Measurements from ENCODE around the gene AURKB.
"Not testable (repeated sequence)": the region's sequence is repeated elsewhere in the genome, so short reads cannot be mapped to it uniquely, and the experiment has no call there.

AURKB gene

GRCh38 chr17:8224891-8225812 lies 14.8 kb upstream of the AURKB start:
- DNase-seq, result no peak

- DNase-seq, result peak in 3 of 6 experiments; percentile 14 to 46 (median 33)
These were observed 13.2 kb upstream of the AURKB start for GRCh38 chr17:8223356-8224126.

GRCh38 chr17:8222630-8223355 lies 12.4 kb upstream of the AURKB start:
- peak; percentile 84 to 98 (median 90) for DNase-seq

- no peak for DNase-seq
These were observed 11.9 kb upstream of the AURKB start for GRCh38 chr17:8222380-8222629.

- peak; percentile 83 to 98 (median 90) for DNase-seq
These were observed 11.4 kb upstream of the AURKB start for GRCh38 chr17:8221663-8222379.

GRCh38 chr17:8220783-8221662 lies 10.6 kb upstream of the AURKB start:
- DNase-seq, result peak; percentile 75 to 91 (median 82)

GRCh38 chr17:8214000-8214399 lies 3.6 kb upstream of the AURKB start:
- DNase-seq, result not testable (repeated sequence)

GRCh38 chr17:8212312-8213180 lies 2.2 kb upstream of the AURKB start:
- DNase-seq, result no peak

GRCh38 chr17:8210761-8211458 lies 535 bp upstream of the AURKB start:
- DNase-seq, result no peak

GRCh38 chr17:8206536-8206935 lies 3.8 kb downstream of the AURKB start:
- DNase-seq, result no peak

GRCh38 chr17:8204761-8205555 lies 5.4 kb downstream of the AURKB start:
- no peak for DNase-seq

GRCh38 chr17:8192070-8192815 lies 18.1 kb downstream of the AURKB start:
- peak; percentile 10 to 64 (median 49) for DNase-seq

- DNase-seq, result no peak
These were observed 19.9 kb downstream of the AURKB start for GRCh38 chr17:8190506-8190905.

- peak; percentile 86 to 96 (median 93) for DNase-seq
These were observed 20.5 kb downstream of the AURKB start, which contains the start of gene BORCS6 for GRCh38 chr17:8189711-8190477. TSS of gene BORCS6 (minus strand) at chr17:8190180. CDS start at chr17:8190140, 40 bp downstream.

- peak in 4 of 6 experiments; percentile 38 to 61 (median 54) for DNase-seq
These were observed 21.2 kb downstream of the AURKB start for GRCh38 chr17:8189041-8189710.

GRCh38 chr17:8188263-8188839 lies 22.0 kb downstream of the AURKB start:
- DNase-seq, result peak in 4 of 6 experiments; percentile 17 to 54 (median 39)

Measured in stimulated activated naive CD4-positive, alpha-beta T cell (primary cell).